ENCODE results near the gene PRSS36. TPM values are rescaled to one million over a fixed set of nuclear protein-coding genes. Genes with fewer than 3 reads are reported as not detected.
"Not testable (repeated sequence)": the region's sequence is repeated elsewhere in the genome, so short reads cannot be mapped to it uniquely, and the experiment has no call there.

PRSS36 gene
- 6.6 TPM for total RNA-seq
- long read RNA-seq, partial matches to known transcripts, result 4 of 11 reads
- long read RNA-seq, other reads (novel, unspliced or antisense), result 7 of 11 reads

DNA sequence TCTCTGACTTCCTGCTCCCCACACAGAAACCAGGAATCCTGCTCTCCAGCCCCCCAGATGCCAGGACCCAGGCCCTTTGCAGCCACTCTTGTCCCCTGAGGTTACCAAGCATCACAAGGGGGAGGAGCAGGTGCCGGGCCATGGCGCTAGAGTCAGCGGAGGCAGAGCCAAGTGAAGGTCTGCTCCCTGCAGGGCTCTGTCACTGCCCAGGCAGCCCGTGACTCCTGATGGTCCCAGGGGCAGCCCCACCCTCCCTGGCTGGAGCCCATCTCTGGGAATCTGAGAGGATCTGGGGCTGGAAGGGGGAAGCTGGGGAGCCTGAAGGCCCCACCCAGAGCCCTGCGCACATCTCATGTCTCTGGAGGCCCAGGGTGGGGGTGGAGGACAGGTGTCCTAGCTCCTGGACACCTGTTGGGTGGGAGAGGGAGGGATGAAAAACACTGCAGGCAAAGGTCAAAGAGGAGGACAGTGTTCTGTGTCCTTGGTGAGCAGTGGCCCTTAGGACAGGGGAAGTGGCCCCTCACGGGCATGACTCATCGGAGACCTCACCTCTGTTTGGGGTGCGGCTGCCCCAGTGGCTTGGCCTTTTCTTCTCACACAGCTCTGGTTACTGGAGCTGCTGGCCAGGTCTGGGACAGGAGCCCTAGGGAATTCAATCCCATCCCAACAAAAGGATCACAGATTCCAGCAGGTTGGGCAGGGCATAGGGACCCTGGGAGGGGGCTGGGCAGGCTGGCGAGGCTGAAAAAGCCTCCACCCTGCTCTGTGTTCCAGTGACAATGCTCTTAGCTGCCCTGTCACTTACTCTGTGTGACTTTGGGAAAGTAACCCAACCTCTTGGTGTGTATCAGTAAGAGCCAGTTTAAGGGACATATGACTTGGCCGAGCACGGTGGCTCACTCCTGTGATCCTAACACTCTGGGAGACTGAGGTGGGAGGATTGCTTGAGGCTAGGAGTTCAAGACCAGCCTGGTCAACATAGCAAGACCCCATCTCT, at the start of gene PRSS36:
PRSS36 (minus strand) TSS at position 173 of the 997 bp plus-strand sequence; CDS start at position 142, 31 bp downstream.
- no peaks in the 10 kb centered on the region for H3K36me3 ChIP-seq
- H3K9me3 ChIP-seq, result no peaks in the 10 kb centered on the region
- intact Hi-C loops (cut with DNase I), result no loop called here
- DNase-seq, result no peak
- no peak within 1 kb of the TSS for H3K27ac ChIP-seq
- no peak within 1 kb of the TSS for H3K4me3 ChIP-seq
- H3K27me3 ChIP-seq (ENCODE audit: low read depth), result peaks cover 8% of the 10 kb centered on the region
- no peaks in the 10 kb centered on the region for H3K4me1 ChIP-seq
- no peak for ATAC-seq
- TF ChIP-seq, protein P1, sequence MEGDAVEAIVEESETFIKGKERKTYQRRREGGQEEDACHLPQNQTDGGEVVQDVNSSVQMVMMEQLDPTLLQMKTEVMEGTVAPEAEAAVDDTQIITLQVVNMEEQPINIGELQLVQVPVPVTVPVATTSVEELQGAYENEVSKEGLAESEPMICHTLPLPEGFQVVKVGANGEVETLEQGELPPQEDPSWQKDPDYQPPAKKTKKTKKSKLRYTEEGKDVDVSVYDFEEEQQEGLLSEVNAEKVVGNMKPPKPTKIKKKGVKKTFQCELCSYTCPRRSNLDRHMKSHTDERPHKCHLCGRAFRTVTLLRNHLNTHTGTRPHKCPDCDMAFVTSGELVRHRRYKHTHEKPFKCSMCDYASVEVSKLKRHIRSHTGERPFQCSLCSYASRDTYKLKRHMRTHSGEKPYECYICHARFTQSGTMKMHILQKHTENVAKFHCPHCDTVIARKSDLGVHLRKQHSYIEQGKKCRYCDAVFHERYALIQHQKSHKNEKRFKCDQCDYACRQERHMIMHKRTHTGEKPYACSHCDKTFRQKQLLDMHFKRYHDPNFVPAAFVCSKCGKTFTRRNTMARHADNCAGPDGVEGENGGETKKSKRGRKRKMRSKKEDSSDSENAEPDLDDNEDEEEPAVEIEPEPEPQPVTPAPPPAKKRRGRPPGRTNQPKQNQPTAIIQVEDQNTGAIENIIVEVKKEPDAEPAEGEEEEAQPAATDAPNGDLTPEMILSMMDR (IDR thresholded peaks at IDR 0.05), result no peak

DNA sequence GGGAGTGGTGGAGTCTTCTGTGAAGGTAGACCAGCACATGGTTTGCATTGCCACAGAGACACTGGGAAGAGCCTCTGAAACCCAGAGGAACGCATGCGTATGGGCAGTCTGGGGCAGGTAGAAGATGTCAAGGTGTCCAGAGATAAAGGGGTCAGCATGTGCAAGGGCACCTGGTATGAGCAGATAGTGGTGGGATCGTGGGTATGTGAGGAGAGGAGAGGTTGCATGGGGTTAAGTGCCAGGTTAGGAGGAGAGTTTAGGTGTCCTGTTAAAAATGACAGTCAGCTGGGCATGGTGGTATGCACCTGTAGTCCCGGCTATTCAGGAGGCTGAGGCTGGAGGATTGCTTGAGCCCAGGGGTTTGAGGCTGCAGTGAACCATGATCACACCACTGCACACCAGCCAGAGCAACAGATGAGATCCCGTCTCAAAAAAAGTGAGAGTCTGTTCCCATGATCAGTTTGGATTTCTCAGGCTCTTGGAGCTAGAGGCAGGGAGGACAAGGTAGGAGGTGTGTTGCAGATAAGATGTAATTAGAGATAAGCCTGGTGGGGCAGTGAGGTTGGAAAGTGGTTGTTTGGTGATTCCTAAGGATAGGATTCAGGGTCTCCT, 49.7 kb upstream of the PRSS36 start:
- intact Hi-C loops (cut with DNase I), result no loop called here
- TF ChIP-seq, protein P1 (IDR thresholded peaks at IDR 0.05), result no peak
- no peak overlapping the region for H3K27ac ChIP-seq
- DNase-seq (no peak), ATAC-seq (no peak)
- no peaks in the 10 kb centered on the region for H3K9me3 ChIP-seq
- H3K4me3 ChIP-seq, result no peak overlapping the region
- H3K4me1 ChIP-seq, result peaks cover 31% of the 10 kb centered on the region
- H3K27me3 ChIP-seq (ENCODE audit: low read depth), result no peaks in the 10 kb centered on the region
- peaks cover 57% of the 10 kb centered on the region for H3K36me3 ChIP-seq

DNA sequence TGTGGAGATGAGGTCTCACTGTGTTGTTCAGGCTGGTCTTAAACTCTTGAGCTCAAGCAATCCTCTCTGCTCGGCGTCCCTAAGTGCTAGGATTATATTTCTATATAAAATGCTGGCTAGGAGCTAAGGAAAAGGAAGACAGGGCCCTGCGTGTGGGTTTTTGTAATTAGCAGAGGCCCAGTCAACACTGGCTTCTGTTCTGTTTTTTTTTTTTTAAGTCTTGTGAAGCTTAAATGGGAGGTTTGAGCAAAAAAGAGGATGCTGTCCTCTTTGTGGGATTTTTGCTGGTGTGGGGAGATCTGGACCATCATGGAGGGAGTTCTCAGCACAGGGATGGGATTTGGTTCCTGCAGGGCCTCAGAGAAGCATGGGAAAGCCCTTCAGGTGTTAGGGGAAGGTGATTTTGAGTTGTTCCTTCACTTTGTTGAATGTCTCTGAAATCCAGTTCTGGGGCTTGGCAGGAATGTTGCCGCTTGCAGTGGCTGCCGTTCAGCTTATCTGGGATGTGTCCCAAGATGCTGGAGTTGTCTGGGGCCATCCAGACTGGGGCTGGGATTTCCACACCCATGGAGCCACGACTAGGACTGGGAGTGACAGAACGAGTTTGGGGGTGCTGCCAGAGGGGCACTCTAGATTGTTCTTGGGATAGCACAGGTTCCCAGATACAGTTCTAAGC, 48.5 kb upstream of the PRSS36 start:
- no peaks in the 10 kb centered on the region for H3K9me3 ChIP-seq

DNA sequence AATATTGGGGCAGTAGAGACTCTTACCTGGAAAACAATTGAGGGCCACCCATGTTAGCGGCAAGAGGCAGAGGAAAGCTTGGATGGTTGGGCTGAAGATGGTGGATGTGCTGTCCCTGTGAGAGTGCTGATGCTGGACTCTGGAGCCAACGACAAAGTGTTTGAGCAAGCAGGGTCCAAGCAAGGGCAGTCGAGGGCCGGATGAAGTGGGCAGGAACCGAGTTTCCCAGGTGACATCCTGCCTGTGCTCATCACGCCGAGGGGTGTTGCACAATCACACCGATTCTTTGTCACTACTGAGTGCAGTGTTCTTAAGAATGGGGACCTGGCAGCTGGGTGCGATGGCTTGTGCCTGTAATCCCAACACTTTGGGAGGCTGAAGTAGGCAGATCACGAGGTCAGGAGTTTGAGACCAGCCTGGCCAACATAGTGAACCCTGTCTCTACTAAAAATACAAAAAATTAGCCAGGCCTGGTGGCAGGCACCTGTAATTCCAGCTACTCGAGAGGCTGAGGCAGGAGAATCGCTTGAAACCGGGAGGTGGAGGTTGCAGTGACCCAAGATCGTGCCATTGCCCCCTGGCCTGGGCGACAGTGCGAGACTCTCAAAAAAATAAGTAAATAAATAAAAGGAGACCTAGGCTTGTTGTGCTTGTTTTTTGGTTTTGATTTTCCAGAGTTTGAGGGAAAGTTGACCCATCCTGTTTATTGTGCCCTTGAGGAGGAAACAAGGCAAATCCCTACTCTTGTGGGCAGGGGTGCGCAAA, 46.6 kb upstream of the PRSS36 start:
- intact Hi-C loops (cut with DNase I), result no loop called here
- no peak overlapping the region for H3K27ac ChIP-seq
- H3K4me3 ChIP-seq, result no peak overlapping the region
- H3K4me1 ChIP-seq, result peaks cover 14% of the 10 kb centered on the region
- H3K9me3 ChIP-seq, result no peaks in the 10 kb centered on the region
- peaks cover 87% of the 10 kb centered on the region for H3K36me3 ChIP-seq
- DNase-seq (peak; percentile 51), ATAC-seq (no peak)
- TF ChIP-seq, protein P1 (IDR thresholded peaks at IDR 0.05), result no peak
- H3K27me3 ChIP-seq (ENCODE audit: low read depth), result no peaks in the 10 kb centered on the region

More for the DNA sequence above, 48.5 kb upstream of the PRSS36 start:
- no peaks in the 10 kb centered on the region for H3K27me3 ChIP-seq (ENCODE audit: low read depth)
- H3K4me3 ChIP-seq, result no peak overlapping the region
- peaks cover 69% of the 10 kb centered on the region for H3K36me3 ChIP-seq
- no peak for DNase-seq
- no peak for ATAC-seq
- TF ChIP-seq, protein P1 (IDR thresholded peaks at IDR 0.05), result no peak
- no peak overlapping the region for H3K27ac ChIP-seq
- peaks cover 26% of the 10 kb centered on the region for H3K4me1 ChIP-seq
- intact Hi-C loops (cut with DNase I), result no loop called here

DNA sequence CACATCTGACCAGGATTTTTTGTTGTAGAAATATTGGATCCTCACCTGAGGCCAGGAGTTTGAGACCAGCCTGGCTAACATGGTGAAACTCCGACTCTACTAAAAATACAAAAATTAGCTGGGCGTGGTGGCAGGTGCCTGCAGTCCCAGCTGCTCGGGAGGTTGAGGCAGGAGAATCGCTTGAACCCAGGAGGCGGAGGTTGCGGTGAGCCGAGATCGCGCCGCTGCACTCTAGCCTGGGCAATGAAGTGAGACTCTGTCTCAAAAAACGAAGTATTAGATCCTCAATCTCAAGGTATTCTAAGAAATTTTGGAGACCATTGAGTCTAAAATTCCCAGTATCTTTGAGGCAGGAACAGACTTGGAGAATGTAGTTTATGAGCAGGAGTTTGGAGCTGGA, 46.0 kb upstream of the PRSS36 start:
- H3K36me3 ChIP-seq, result peaks cover 94% of the 10 kb centered on the region
- ATAC-seq; H3K27me3 ChIP-seq (ENCODE audit: low read depth); DNase-seq; H3K9me3 ChIP-seq; H3K4me1 ChIP-seq; intact Hi-C loops (cut with DNase I); H3K27ac ChIP-seq; H3K4me3 ChIP-seq: not testable (repeated sequence)
